ENCODE data around the gene CDK2.
"Not testable (repeated sequence)": the region's sequence is repeated elsewhere in the genome, so short reads cannot be mapped to it uniquely, and the experiment has no call there.

The CDK2 gene

GRCh38 chr12:55966408-55967281 lies at the start of gene CDK2:
CDK2 (plus strand) TSS chr12:55966830; CDS start chr12:55967009, 179 bp downstream.
- no peaks in the 10 kb centered on the region for H3K9me3 ChIP-seq (ENCODE audit: control insufficient read depth, insufficient read depth, low read length)
- H3K27me3 ChIP-seq (ENCODE audit: control insufficient read depth, insufficient read depth, low read length), result no peaks in the 10 kb centered on the region
- no peaks in the 10 kb centered on the region for H3K36me3 ChIP-seq (ENCODE audit: control insufficient read depth, insufficient read depth, low read length)
- H3K4me1 ChIP-seq (ENCODE audit: control insufficient read depth, insufficient read depth, low read length), result no peaks in the 10 kb centered on the region
- H3K9ac ChIP-seq (ENCODE audit: low read depth, low read length), result peak within 1 kb of the TSS; percentile 82
- H3K4me3 ChIP-seq (ENCODE audit: low read depth, low read length), result peak within 1 kb of the TSS; percentile 93

GRCh38 chr12:55919032-55919431 lies 47.6 kb upstream of the CDK2 start:
- H3K4me3 ChIP-seq (ENCODE audit: low read depth, low read length); H3K27me3 ChIP-seq (ENCODE audit: control insufficient read depth, insufficient read depth, low read length); H3K9me3 ChIP-seq (ENCODE audit: control insufficient read depth, insufficient read depth, low read length); H3K4me1 ChIP-seq (ENCODE audit: control insufficient read depth, insufficient read depth, low read length); H3K36me3 ChIP-seq (ENCODE audit: control insufficient read depth, insufficient read depth, low read length); H3K9ac ChIP-seq (ENCODE audit: low read depth, low read length): not testable (repeated sequence)

DNA sequence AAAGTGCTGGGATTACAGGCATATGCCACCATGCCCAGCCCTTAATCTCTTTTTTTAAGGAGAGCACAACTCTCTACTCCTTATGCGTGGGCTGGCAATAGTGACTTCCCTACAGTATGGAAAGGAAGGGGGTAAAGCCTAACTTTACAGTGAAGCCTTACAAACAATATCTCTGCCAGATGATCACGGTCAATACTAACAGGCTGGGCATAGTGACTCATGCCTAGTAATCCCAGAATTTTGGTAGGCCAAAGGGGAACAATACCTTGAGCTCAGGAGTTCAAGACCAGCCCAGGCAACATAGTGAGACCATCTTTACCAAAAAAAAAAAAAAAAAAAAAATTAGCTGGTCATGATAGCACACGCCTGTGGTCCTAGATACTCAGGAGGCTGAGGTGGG lies 44.5 kb upstream of the CDK2 start:
- Histone ChIP-seq H3K36me3 (ENCODE audit: control insufficient read depth, insufficient read depth, low read length) (peaks cover 2% of the 10 kb centered on the region), H3K27me3 (ENCODE audit: control insufficient read depth, insufficient read depth, low read length) (no peaks in the 10 kb centered on the region), H3K4me3 (ENCODE audit: low read depth, low read length) (no peak overlapping the region), H3K4me1 (ENCODE audit: control insufficient read depth, insufficient read depth, low read length) (peaks cover 4% of the 10 kb centered on the region), H3K9me3 (ENCODE audit: control insufficient read depth, insufficient read depth, low read length) (no peaks in the 10 kb centered on the region), H3K9ac (ENCODE audit: low read depth, low read length) (no peak overlapping the region)

DNA sequence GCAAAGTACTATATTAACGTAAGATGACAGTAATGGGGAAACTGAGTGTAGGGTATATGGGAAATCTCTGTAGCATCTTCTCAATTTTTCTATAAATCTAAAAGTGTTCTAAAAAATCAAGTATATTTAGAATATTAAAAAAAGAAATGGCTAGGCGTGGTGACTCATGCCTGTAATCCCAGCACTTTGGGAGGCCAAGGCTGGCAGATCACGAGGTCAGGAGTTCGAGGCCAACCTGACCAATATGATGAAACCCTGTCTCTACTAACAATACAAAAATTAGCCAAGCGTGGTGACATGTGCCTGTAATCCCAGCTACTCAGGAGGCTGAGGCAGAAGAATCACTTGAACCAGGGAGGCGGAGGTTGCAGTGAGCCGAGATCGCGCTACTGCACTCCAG lies 43.0 kb upstream of the CDK2 start:
- H3K4me3 ChIP-seq (ENCODE audit: low read depth, low read length); H3K36me3 ChIP-seq (ENCODE audit: control insufficient read depth, insufficient read depth, low read length); H3K9me3 ChIP-seq (ENCODE audit: control insufficient read depth, insufficient read depth, low read length); H3K4me1 ChIP-seq (ENCODE audit: control insufficient read depth, insufficient read depth, low read length); H3K9ac ChIP-seq (ENCODE audit: low read depth, low read length); H3K27me3 ChIP-seq (ENCODE audit: control insufficient read depth, insufficient read depth, low read length): not testable (repeated sequence)

DNA sequence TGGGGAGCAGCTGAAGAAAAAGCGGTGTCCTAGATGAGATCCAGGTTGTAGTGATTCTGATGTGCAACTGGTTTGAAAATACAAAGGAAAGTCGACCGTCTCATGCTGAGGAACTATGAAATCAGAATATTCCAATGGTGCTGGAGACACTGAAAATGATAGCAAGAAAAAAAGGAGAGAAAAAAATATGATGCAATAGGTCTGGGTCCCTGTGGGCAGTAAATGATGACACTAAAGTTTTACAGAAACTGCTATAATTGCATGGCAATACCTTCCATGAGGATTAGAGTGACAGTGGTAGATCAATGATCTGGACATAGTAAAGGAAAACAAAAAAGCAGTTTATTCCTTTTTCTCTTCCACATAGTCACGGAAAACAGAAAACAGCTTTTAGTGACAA lies 41.3 kb upstream of the CDK2 start:
- H3K4me1 ChIP-seq (ENCODE audit: control insufficient read depth, insufficient read depth, low read length), result peaks cover 7% of the 10 kb centered on the region
- peaks cover 2% of the 10 kb centered on the region for H3K36me3 ChIP-seq (ENCODE audit: control insufficient read depth, insufficient read depth, low read length)
- no peak overlapping the region for H3K4me3 ChIP-seq (ENCODE audit: low read depth, low read length)
- no peak overlapping the region for H3K9ac ChIP-seq (ENCODE audit: low read depth, low read length)
- H3K9me3 ChIP-seq (ENCODE audit: control insufficient read depth, insufficient read depth, low read length), result no peaks in the 10 kb centered on the region
- no peaks in the 10 kb centered on the region for H3K27me3 ChIP-seq (ENCODE audit: control insufficient read depth, insufficient read depth, low read length)

GRCh38 chr12:55925870-55926737 lies 40.5 kb upstream of the CDK2 start:
- Histone ChIP-seq H3K4me3 (ENCODE audit: low read depth, low read length) (peak overlapping the region; percentile 100), H3K9me3 (ENCODE audit: control insufficient read depth, insufficient read depth, low read length) (no peaks in the 10 kb centered on the region), H3K27me3 (ENCODE audit: control insufficient read depth, insufficient read depth, low read length) (peaks cover 2% of the 10 kb centered on the region), H3K9ac (ENCODE audit: low read depth, low read length) (peak overlapping the region; percentile 99), H3K36me3 (ENCODE audit: control insufficient read depth, insufficient read depth, low read length) (peaks cover 2% of the 10 kb centered on the region), H3K4me1 (ENCODE audit: control insufficient read depth, insufficient read depth, low read length) (peaks cover 7% of the 10 kb centered on the region)

DNA sequence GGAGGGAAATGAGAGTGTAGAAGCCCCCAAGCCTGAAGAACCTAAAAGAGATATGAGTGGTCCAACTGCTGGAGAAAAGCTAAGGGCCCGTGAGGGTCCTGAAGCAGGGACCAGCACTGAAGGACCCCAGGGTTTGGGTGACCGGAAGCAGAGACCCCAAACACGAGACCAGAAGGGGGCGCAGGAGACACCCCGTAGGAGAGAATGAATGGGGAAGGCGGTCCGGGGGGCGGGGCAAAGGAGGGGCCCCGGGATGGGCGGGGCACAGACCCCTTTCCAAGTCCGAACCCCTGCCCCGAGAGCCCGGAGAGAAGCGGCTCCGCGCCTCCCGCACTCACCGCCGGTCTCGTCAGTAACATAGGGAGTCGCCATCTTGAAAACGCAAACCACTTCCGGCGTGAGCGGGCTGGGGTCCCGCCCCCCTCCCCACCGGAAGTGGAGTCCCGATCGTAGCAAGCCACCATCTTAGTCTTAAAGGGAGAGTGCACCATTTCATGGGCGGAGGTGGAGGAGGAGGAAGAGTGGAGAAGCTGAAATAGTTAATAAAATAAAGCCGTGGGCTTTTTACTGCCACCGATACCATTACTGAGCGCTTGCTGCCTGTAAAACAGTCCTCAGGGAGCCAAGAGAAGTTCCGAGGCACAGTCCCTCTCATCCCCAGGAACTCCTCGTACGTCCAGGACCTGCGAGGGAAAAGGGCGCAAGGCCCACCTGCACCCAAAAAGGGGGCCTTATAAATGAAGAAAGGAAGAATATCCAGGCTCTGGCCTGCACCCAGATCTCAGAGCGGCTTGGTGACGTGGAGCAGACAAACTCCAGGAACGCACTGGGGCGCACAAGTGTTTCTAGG lies 39.7 kb upstream of the CDK2 start:
- peaks cover 7% of the 10 kb centered on the region for H3K27me3 ChIP-seq (ENCODE audit: control insufficient read depth, insufficient read depth, low read length)
- H3K9ac ChIP-seq (ENCODE audit: low read depth, low read length), result peak overlapping the region; percentile 99
- H3K4me3 ChIP-seq (ENCODE audit: low read depth, low read length), result peak overlapping the region; percentile 100
- peaks cover 2% of the 10 kb centered on the region for H3K36me3 ChIP-seq (ENCODE audit: control insufficient read depth, insufficient read depth, low read length)
- peaks cover 7% of the 10 kb centered on the region for H3K4me1 ChIP-seq (ENCODE audit: control insufficient read depth, insufficient read depth, low read length)
- no peaks in the 10 kb centered on the region for H3K9me3 ChIP-seq (ENCODE audit: control insufficient read depth, insufficient read depth, low read length)

- Histone ChIP-seq H3K4me1 (ENCODE audit: control insufficient read depth, insufficient read depth, low read length) (peaks cover 7% of the 10 kb centered on the region), H3K9me3 (ENCODE audit: control insufficient read depth, insufficient read depth, low read length) (no peaks in the 10 kb centered on the region)
These were observed 38.8 kb upstream of the CDK2 start, which contains the start of gene PYM1 for GRCh38 chr12:55927588-55928502. PYM1 (minus strand) TSS chr12:55927894; CDS start chr12:55927761, 133 bp downstream.

GRCh38 chr12:55929306-55929791 lies 37.3 kb upstream of the CDK2 start:
- H3K4me1 ChIP-seq (ENCODE audit: control insufficient read depth, insufficient read depth, low read length), result peaks cover 7% of the 10 kb centered on the region
- H3K4me3 ChIP-seq (ENCODE audit: low read depth, low read length), result no peak overlapping the region
- H3K9me3 ChIP-seq (ENCODE audit: control insufficient read depth, insufficient read depth, low read length), result no peaks in the 10 kb centered on the region
- no peak overlapping the region for H3K9ac ChIP-seq (ENCODE audit: low read depth, low read length)
- no peaks in the 10 kb centered on the region for H3K36me3 ChIP-seq (ENCODE audit: control insufficient read depth, insufficient read depth, low read length)
- peaks cover 31% of the 10 kb centered on the region for H3K27me3 ChIP-seq (ENCODE audit: control insufficient read depth, insufficient read depth, low read length)

More at GRCh38 chr12:55927588-55928502, 38.8 kb upstream of the CDK2 start, which contains the start of gene PYM1:
- Histone ChIP-seq H3K4me3 (ENCODE audit: low read depth, low read length) (peak within 1 kb of the TSS; percentile 100), H3K36me3 (ENCODE audit: control insufficient read depth, insufficient read depth, low read length) (no peaks in the 10 kb centered on the region), H3K27me3 (ENCODE audit: control insufficient read depth, insufficient read depth, low read length) (peaks cover 16% of the 10 kb centered on the region), H3K9ac (ENCODE audit: low read depth, low read length) (peak within 1 kb of the TSS; percentile 99)

DNA sequence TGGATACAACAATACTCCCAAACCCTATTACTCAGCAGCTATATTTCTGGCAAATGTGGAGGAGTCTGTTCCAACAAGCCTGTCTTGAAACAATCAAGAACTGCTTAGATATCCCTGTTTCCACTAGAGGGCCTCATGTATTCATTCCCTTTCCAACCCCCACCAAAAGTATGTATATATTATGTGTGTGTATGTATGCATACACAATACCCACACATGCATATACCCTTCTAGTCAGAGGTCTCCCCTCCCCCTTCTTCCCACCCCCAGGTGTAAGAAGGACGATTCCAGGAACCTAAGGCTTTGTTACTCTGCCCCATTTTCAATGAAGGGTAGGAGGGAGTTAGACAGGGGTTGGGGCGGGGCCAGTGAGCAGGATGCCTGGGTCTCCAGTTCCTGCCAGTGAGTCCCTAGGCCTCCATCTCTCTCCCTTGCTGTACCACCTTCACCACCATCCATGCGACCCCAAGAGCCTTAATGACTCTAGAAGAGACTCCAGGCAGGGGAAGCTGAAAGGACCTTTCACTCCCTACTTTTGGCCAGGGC lies 35.8 kb upstream of the CDK2 start, which contains the start of gene DGKA:
Gene DGKA, plus strand, starts transcription at position 392 of the 546 bp plus-strand sequence. CDS start 5,342 bp downstream, outside the sequence.
- Histone ChIP-seq H3K4me1 (ENCODE audit: control insufficient read depth, insufficient read depth, low read length) (peaks cover 7% of the 10 kb centered on the region), H3K9ac (ENCODE audit: low read depth, low read length) (peak within 1 kb of the TSS; percentile 51), H3K9me3 (ENCODE audit: control insufficient read depth, insufficient read depth, low read length) (no peaks in the 10 kb centered on the region), H3K36me3 (ENCODE audit: control insufficient read depth, insufficient read depth, low read length) (no peaks in the 10 kb centered on the region), H3K4me3 (ENCODE audit: low read depth, low read length) (peak within 1 kb of the TSS; percentile 87), H3K27me3 (ENCODE audit: control insufficient read depth, insufficient read depth, low read length) (peaks cover 44% of the 10 kb centered on the region)
